ENCODE measurements around the gene HORMAD2.

DNA sequence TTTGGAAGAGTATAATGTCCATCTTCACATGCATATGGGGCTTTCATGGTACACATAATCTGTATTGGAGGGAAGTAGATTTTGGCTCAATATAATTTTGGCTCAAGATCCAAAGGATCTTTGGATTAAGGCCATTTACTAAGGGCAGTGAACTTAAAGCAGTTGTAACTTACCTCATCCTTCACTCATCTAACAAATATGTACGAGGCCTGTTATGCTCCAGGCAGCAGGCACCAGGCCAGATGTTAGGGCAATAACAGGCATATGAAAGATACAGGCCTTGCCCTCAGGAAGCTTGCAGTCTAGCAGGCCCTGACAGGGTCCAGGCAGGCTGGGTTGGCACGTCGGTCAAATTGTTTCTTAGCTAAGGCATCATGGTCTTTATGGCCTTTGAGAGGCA lies 121.7 kb downstream of the HORMAD2 start:
- TF ChIP-seq PKNOX1 (IDR thresholded peaks at IDR 0.05), result no peak
- no peak for TF ChIP-seq BHLHE40 (IDR thresholded peaks at IDR 0.05; ENCODE audit: borderline replicate concordance)
- no peak for TF ChIP-seq SP1 (IDR thresholded peaks at IDR 0.05)
- TF ChIP-seq NFRKB (IDR thresholded peaks at IDR 0.05), result no peak
- no peak for TF ChIP-seq FOXM1 (IDR thresholded peaks at IDR 0.05; ENCODE audit: borderline replicate concordance)
- TF ChIP-seq TARDBP (IDR thresholded peaks at IDR 0.05), result no peak
- no peak for TF ChIP-seq ARNT (IDR thresholded peaks at IDR 0.05)
- TF ChIP-seq CTBP1 (IDR thresholded peaks at IDR 0.05; ENCODE audit: borderline replicate concordance), result no peak
